ENCODE measurements around the gene SUPT16H.

DNA sequence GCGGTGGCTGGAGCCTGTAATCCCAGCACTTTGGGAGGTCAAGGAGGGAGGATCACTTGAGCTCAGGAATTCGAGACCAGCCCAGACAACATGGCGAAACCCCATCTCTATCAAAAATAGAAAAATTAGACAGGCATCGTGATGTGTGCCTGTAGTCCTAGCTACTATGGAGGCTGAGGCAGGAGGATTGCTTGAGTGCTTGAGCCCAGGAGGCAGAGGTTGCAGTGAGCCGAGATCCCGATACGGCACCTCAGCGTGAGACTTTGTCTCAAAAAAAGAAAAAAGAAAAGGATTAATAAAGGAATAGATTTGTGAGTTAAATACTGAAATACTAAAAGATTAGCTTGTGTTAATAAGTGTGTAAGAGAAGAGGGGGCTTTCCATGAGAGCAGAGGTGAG is 74.6 kb downstream of the SUPT16H start:
- TF ChIP-seq, protein P1, sequence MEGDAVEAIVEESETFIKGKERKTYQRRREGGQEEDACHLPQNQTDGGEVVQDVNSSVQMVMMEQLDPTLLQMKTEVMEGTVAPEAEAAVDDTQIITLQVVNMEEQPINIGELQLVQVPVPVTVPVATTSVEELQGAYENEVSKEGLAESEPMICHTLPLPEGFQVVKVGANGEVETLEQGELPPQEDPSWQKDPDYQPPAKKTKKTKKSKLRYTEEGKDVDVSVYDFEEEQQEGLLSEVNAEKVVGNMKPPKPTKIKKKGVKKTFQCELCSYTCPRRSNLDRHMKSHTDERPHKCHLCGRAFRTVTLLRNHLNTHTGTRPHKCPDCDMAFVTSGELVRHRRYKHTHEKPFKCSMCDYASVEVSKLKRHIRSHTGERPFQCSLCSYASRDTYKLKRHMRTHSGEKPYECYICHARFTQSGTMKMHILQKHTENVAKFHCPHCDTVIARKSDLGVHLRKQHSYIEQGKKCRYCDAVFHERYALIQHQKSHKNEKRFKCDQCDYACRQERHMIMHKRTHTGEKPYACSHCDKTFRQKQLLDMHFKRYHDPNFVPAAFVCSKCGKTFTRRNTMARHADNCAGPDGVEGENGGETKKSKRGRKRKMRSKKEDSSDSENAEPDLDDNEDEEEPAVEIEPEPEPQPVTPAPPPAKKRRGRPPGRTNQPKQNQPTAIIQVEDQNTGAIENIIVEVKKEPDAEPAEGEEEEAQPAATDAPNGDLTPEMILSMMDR (IDR thresholded peaks at IDR 0.05) = no peak
- TF ChIP-seq EP300 (IDR thresholded peaks at IDR 0.05) (no peak), POLR2A (IDR thresholded peaks at IDR 0.05) (no peak)
